ENCODE results near the gene REM2.

REM2 gene

DNA sequence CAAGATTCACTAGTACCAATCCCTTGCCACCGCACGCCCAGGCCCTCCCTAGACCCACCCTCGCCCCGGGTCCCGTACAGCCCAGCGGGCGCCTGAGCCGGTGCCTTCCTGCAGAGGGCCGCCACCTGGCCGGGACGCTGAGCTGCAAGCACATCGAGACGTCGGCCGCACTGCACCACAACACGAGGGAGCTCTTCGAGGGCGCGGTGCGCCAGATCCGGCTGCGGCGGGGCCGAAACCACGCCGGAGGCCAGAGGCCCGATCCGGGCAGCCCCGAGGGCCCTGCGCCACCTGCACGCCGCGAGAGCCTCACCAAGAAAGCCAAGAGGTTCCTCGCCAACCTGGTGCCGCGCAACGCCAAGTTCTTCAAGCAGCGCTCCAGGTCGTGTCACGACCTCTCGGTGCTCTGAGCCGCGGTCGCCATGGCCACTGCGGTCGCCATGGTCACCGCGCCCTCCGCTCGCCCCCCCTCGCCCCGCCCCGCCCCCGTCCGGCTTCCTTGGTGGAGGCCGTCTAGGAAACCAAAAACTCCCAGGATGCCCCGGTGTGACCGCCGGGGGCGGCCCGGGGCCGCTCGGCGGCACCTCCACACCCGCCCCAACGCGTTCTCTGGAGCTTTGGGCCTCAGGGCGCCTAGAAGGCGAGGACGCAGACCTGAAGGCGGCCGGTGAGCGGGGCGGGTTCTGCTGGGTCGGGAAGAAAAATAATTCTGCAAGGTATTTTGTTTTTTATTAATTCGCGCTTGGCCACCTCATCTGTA lies 3.7 kb downstream of the REM2 start:
- Histone ChIP-seq H3K27me3 (replicated peaks in 2 of 5; ENCODE audit: control insufficient read depth in 4 of 5, insufficient read depth in 5 of 5, low read length in 4 of 5) (peaks cover 0 to 59% (median 17%) of the 10 kb centered on the region in 5 experiments), H3K4me3 (ENCODE audit: control insufficient read depth in 1 of 7, extremely low read depth in 1 of 7, insufficient read depth in 4 of 7, low read depth in 2 of 7, low read length in 6 of 7) (peak overlapping the region in 3 of 7 experiments; percentile 44 to 51 (median 46)), H3K4me1 (ENCODE audit: control extremely low read depth in 1 of 4, control insufficient read depth in 4 of 4, insufficient read depth in 4 of 4, low read length in 3 of 4) (peaks cover 0 to 24% (median 15%) of the 10 kb centered on the region in 4 experiments), H3K9me3 (ENCODE audit: control extremely low read depth in 1 of 5, control insufficient read depth in 4 of 5, insufficient read depth in 2 of 5, low read depth in 1 of 5, low read length in 4 of 5) (peaks cover 0 to 3% (median 0%) of the 10 kb centered on the region in 5 experiments), H3K36me3 (ENCODE audit: control insufficient read depth in 4 of 4, insufficient read depth in 4 of 4, low read length in 3 of 4) (no peaks in the 10 kb centered on the region), H3K27ac (ENCODE audit: insufficient read depth in 1 of 2, low read depth in 1 of 2, low read length in 2 of 2, poor library complexity in 1 of 2, severe bottlenecking in 2 of 2) (peak overlapping the region in 1 of 2 experiments; percentile 55)
- WGBS (ENCODE audit: insufficient coverage) = 4% methylated on average over 71 of the region's 77 CpGs
- ChIA-PET POLR2A (no interaction called here), CTCF (interaction anchor here (1.6 to 15.8 kb wide), 7 partner anchors 10 to 64 kb away, joined by 3 to 143 read pairs (median 11); partner anchors contain the start of gene LRP10)
- peak; percentile 67 to 87 (median 79) for DNase-seq

GRCh38 chr14:22887260-22887989 lies 4.4 kb downstream of the REM2 start:
- POLR2A ChIA-PET = no interaction called here
- peak overlapping the region in 3 of 7 experiments; percentile 43 to 51 (median 44) for H3K4me3 ChIP-seq (ENCODE audit: control insufficient read depth in 1 of 7, extremely low read depth in 1 of 7, insufficient read depth in 4 of 7, low read depth in 2 of 7, low read length in 6 of 7)
- CTCF ChIA-PET = interaction anchor here (1.2 to 15.8 kb wide), 4 partner anchors 12 to 65 kb away, joined by 3 to 143 read pairs (median 22); partner anchors contain the start of gene LRP10
- H3K36me3 ChIP-seq (ENCODE audit: control insufficient read depth in 4 of 4, insufficient read depth in 4 of 4, low read length in 3 of 4) = no peaks in the 10 kb centered on the region
- 32% methylated on average over 8 of the region's 11 CpGs for WGBS (ENCODE audit: insufficient coverage)
- DNase-seq = peak; percentile 51 to 78 (median 72)
- peaks cover 0 to 52% (median 14%) of the 10 kb centered on the region in 5 experiments for H3K27me3 ChIP-seq (replicated peaks in 2 of 5; ENCODE audit: control insufficient read depth in 4 of 5, insufficient read depth in 5 of 5, low read length in 4 of 5)
- H3K27ac ChIP-seq (ENCODE audit: insufficient read depth in 1 of 2, low read depth in 1 of 2, low read length in 2 of 2, poor library complexity in 1 of 2, severe bottlenecking in 2 of 2) = peak overlapping the region in 1 of 2 experiments; percentile 55
- peaks cover 0 to 3% (median 0%) of the 10 kb centered on the region in 5 experiments for H3K9me3 ChIP-seq (ENCODE audit: control extremely low read depth in 1 of 5, control insufficient read depth in 4 of 5, insufficient read depth in 2 of 5, low read depth in 1 of 5, low read length in 4 of 5)
- peaks cover 0 to 19% (median 15%) of the 10 kb centered on the region in 4 experiments for H3K4me1 ChIP-seq (ENCODE audit: control extremely low read depth in 1 of 4, control insufficient read depth in 4 of 4, insufficient read depth in 4 of 4, low read length in 3 of 4)

GRCh38 chr14:22887990-22888378 lies 5.0 kb downstream of the REM2 start:
- ChIA-PET CTCF (interaction anchor here (1.0 to 15.8 kb wide), 5 partner anchors 12 to 65 kb away, joined by 3 to 143 read pairs (median 11); partner anchors contain the start of gene LRP10), POLR2A (no interaction called here)
- Histone ChIP-seq H3K27me3 (replicated peaks in 2 of 5; ENCODE audit: control insufficient read depth in 4 of 5, insufficient read depth in 5 of 5, low read length in 4 of 5) (peaks cover 0 to 46% (median 14%) of the 10 kb centered on the region in 5 experiments), H3K27ac (ENCODE audit: insufficient read depth in 1 of 2, low read depth in 1 of 2, low read length in 2 of 2, poor library complexity in 1 of 2, severe bottlenecking in 2 of 2) (no peak overlapping the region), H3K4me1 (ENCODE audit: control extremely low read depth in 1 of 4, control insufficient read depth in 4 of 4, insufficient read depth in 4 of 4, low read length in 3 of 4) (peaks cover 0 to 14% (median 13%) of the 10 kb centered on the region in 4 experiments), H3K4me3 (ENCODE audit: control insufficient read depth in 1 of 7, extremely low read depth in 1 of 7, insufficient read depth in 4 of 7, low read depth in 2 of 7, low read length in 6 of 7) (no peak overlapping the region), H3K36me3 (ENCODE audit: control insufficient read depth in 4 of 4, insufficient read depth in 4 of 4, low read length in 3 of 4) (no peaks in the 10 kb centered on the region), H3K9me3 (ENCODE audit: control extremely low read depth in 1 of 5, control insufficient read depth in 4 of 5, insufficient read depth in 2 of 5, low read depth in 1 of 5, low read length in 4 of 5) (peaks cover 0 to 3% (median 0%) of the 10 kb centered on the region in 5 experiments)
- DNase-seq = peak in 2 of 3 donors; percentile 21 to 26
- 90% methylated on average over 3 of the region's 5 CpGs for whole genome bisulfite sequencing (ENCODE audit: insufficient coverage)

- Histone ChIP-seq H3K27ac (ENCODE audit: insufficient read depth in 1 of 2, low read depth in 1 of 2, low read length in 2 of 2, poor library complexity in 1 of 2, severe bottlenecking in 2 of 2) (no peak overlapping the region), H3K4me3 (ENCODE audit: control insufficient read depth in 1 of 7, extremely low read depth in 1 of 7, insufficient read depth in 4 of 7, low read depth in 2 of 7, low read length in 6 of 7) (no peak overlapping the region)
These were observed 5.6 kb downstream of the REM2 start for GRCh38 chr14:22888662-22889061.

DNA sequence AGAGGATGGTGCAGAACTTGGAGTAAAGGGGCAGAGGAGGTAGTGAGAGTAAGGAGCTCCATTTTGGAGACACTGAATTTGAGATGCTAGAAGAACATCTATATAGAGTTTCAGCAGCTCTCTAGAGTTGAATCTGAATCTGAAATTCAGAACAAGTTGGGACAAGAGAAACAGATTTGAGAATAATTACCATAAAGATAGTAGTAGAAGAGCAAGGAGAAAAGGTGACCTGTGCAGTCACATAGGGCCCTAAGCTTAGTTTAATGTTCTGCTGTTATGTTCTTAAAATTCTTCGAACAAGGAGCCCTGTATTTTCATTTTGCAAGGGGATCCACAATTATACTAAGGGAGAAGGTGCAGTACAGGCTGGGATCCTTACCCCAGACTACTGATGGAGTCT lies 7.4 kb downstream of the REM2 start:
- H3K27ac ChIP-seq (ENCODE audit: insufficient read depth in 1 of 2, low read depth in 1 of 2, low read length in 2 of 2, poor library complexity in 1 of 2, severe bottlenecking in 2 of 2) = no peak overlapping the region
- CTCF ChIA-PET = interaction anchor here (3.9 to 15.8 kb wide), 3 partner anchors 9 to 68 kb away, joined by 11 to 143 read pairs (median 34); partner anchors contain the start of gene LRP10
- DNase-seq = no peak
- H3K36me3 ChIP-seq (ENCODE audit: control insufficient read depth in 4 of 4, insufficient read depth in 4 of 4, low read length in 3 of 4) = no peaks in the 10 kb centered on the region
- H3K27me3 ChIP-seq (replicated peaks in 2 of 5; ENCODE audit: control insufficient read depth in 4 of 5, insufficient read depth in 5 of 5, low read length in 4 of 5) = peaks cover 0 to 26% (median 9%) of the 10 kb centered on the region in 5 experiments
- WGBS (ENCODE audit: insufficient coverage) = 100% methylated on average over 1 of the region's 1 CpG
- H3K4me1 ChIP-seq (ENCODE audit: control extremely low read depth in 1 of 4, control insufficient read depth in 4 of 4, insufficient read depth in 4 of 4, low read length in 3 of 4) = peaks cover 0 to 14% (median 13%) of the 10 kb centered on the region in 4 experiments
- POLR2A ChIA-PET = no interaction called here
- H3K9me3 ChIP-seq (ENCODE audit: control extremely low read depth in 1 of 5, control insufficient read depth in 4 of 5, insufficient read depth in 2 of 5, low read depth in 1 of 5, low read length in 4 of 5) = peaks cover 0 to 3% (median 0%) of the 10 kb centered on the region in 5 experiments
- H3K4me3 ChIP-seq (ENCODE audit: control insufficient read depth in 1 of 7, extremely low read depth in 1 of 7, insufficient read depth in 4 of 7, low read depth in 2 of 7, low read length in 6 of 7) = no peak overlapping the region

More at GRCh38 chr14:22888662-22889061, 5.6 kb downstream of the REM2 start:
- 100% methylated on average over 2 of the region's 4 CpGs for WGBS (ENCODE audit: insufficient coverage)
- Histone ChIP-seq H3K4me1 (ENCODE audit: control extremely low read depth in 1 of 4, control insufficient read depth in 4 of 4, insufficient read depth in 4 of 4, low read length in 3 of 4) (peaks cover 0 to 14% (median 13%) of the 10 kb centered on the region in 4 experiments), H3K9me3 (ENCODE audit: control extremely low read depth in 1 of 5, control insufficient read depth in 4 of 5, insufficient read depth in 2 of 5, low read depth in 1 of 5, low read length in 4 of 5) (peaks cover 0 to 3% (median 0%) of the 10 kb centered on the region in 5 experiments), H3K27me3 (replicated peaks in 2 of 5; ENCODE audit: control insufficient read depth in 4 of 5, insufficient read depth in 5 of 5, low read length in 4 of 5) (peaks cover 0 to 39% (median 14%) of the 10 kb centered on the region in 5 experiments), H3K36me3 (ENCODE audit: control insufficient read depth in 4 of 4, insufficient read depth in 4 of 4, low read length in 3 of 4) (no peaks in the 10 kb centered on the region)
- POLR2A ChIA-PET = interaction anchor here (0.6 kb wide), 1 partner anchor 30 kb away, joined by 4 read pairs; no protein-coding TSS in a partner anchor
- no peak for DNase-seq
- CTCF ChIA-PET = interaction anchor here (1.0 to 15.8 kb wide), 5 partner anchors 11 to 66 kb away, joined by 3 to 143 read pairs (median 11); partner anchors contain the start of gene LRP10

GRCh38 chr14:22892488-22892887 lies 9.5 kb downstream of the REM2 start:
- POLR2A ChIA-PET = no interaction called here
- WGBS (ENCODE audit: insufficient coverage) = 100% methylated on average over 6 of the region's 7 CpGs
- H3K27ac ChIP-seq (ENCODE audit: insufficient read depth in 1 of 2, low read depth in 1 of 2, low read length in 2 of 2, poor library complexity in 1 of 2, severe bottlenecking in 2 of 2) = no peak overlapping the region
- no peaks in the 10 kb centered on the region for H3K36me3 ChIP-seq (ENCODE audit: control insufficient read depth in 4 of 4, insufficient read depth in 4 of 4, low read length in 3 of 4)
- no peaks in the 10 kb centered on the region for H3K9me3 ChIP-seq (ENCODE audit: control extremely low read depth in 1 of 5, control insufficient read depth in 4 of 5, insufficient read depth in 2 of 5, low read depth in 1 of 5, low read length in 4 of 5)
- H3K27me3 ChIP-seq (replicated peaks in 2 of 5; ENCODE audit: control insufficient read depth in 4 of 5, insufficient read depth in 5 of 5, low read length in 4 of 5) = peaks cover 0 to 7% (median 4%) of the 10 kb centered on the region in 5 experiments
- H3K4me1 ChIP-seq (ENCODE audit: control extremely low read depth in 1 of 4, control insufficient read depth in 4 of 4, insufficient read depth in 4 of 4, low read length in 3 of 4) = peaks cover 0 to 2% (median under 1%) of the 10 kb centered on the region in 4 experiments
- H3K4me3 ChIP-seq (ENCODE audit: control insufficient read depth in 1 of 7, extremely low read depth in 1 of 7, insufficient read depth in 4 of 7, low read depth in 2 of 7, low read length in 6 of 7) = no peak overlapping the region
- CTCF ChIA-PET = interaction anchor here (0.9 to 15.8 kb wide), 7 partner anchors 7 to 332 kb away, joined by 3 to 143 read pairs (median 4); partner anchors contain the start of gene REM2
- DNase-seq = no peak

All from common myeloid progenitor, CD34-positive (primary cell).